Pancreas (tissue), 10 donors: Measurements from ENCODE around the gene C11orf97. TPM values are rescaled to one million over a fixed set of nuclear protein-coding genes. Genes with fewer than 3 reads are reported as not detected.

Experiments used
- ATAC-seq, 4 donors: fragments of 200-7000 bp; cut with Tn5 transposase; one replicate each; pipeline versions ENCODE4 v1.8.0 to v1.9.1; 2020; ENCODE audit warnings: mild to moderate bottlenecking in 4 of 4, moderate library complexity in 4 of 4
- DNase-seq, 6 donors: peaks; one replicate each; pipeline ENCODE4 v3.0.0-alpha.2; 2020
- FAIRE-seq: peaks from 2 replicates; lab custom pipeline; 2012; peaks lifted over from hg19 to GRCh38; lab: Jason Lieb, UNC
- H3K27ac ChIP-seq, 4 donors: fragments of 200-600 bp; sonication (generic); 1 replicate in 3 of 4; 2 replicates in 1 of 4; pipeline versions ENCODE4 v1.5.0 to v1.8.0; 2020
- H3K27me3 ChIP-seq, 4 donors: fragments of 200-600 bp; one replicate each; pipeline ENCODE4 v1.8.0; 2021
- H3K36me3 ChIP-seq, 3 donors: fragments of 200-600 bp; sonication (generic) in 1 of 3; one replicate each; pipeline versions ENCODE4 v1.5.0 to v1.8.0; 2020 to 2021
- H3K4me1 ChIP-seq, 3 donors: fragments of 200-600 bp; one replicate each; pipeline ENCODE4 v1.8.0; 2021
- H3K4me3 ChIP-seq, 4 donors: fragments of 200-600 bp; sonication (generic) in 2 of 4; one replicate each; pipeline versions ENCODE4 v1.5.0 to v1.8.0; 2020 to 2021
- H3K9me3 ChIP-seq, 4 donors: fragments of 200-600 bp; one replicate each; pipeline ENCODE4 v1.8.0; 2021
- CTCF ChIP-seq, 4 donors: fragments of 200-600 bp; sonication (generic) in 3 of 4; IDR thresholded peaks; one replicate each; pipeline versions ENCODE4 v1.5.0 to v1.8.0; 2021; ENCODE audit warnings: antibody characterized with exemption in 4 of 4
- whole genome bisulfite sequencing, 2 donors: extraction: QIAGEN DNeasy Blood & Tissue Kit; methylation state at CpG; one replicate each; pipeline ENCODE4 v1.1.7; 2013; 5-methylcytosine and 5-hydroxymethylcytosine counted together
- intact Hi-C, 3 donors: fragments of 100-400 bp; cut with DNase I; formaldehyde crosslinking; loops; one replicate each; pipeline versions ENCODE4 v1.11.1 to v1.14.2; 2022
- polyA plus RNA-seq, 2 donors: library from polyadenylated mRNA; stranded (reverse); fragments of 200-250 nt; gene quantifications; one replicate each; pipeline ENCODE4 v1.2.3, GENCODE V29; 2013
- total RNA-seq, 6 donors: library from RNA; stranded (reverse); fragmentation: NEBNext Ultra II Directional in 4 of 6; extraction: Animal tissue kit (Norgen Biotek cat#: 25700) in 4 of 6; gene quantifications; one replicate each; pipeline versions ENCODE4 v1.2.1 to v1.2.4, GENCODE V29; 2021 to 2023
- donor health status: healthy with polysubstance abuse.
- donor health status: DM: no; HTN: no; CAD: no; lungs with moderate emphysema.
- donor health status: DM: no; HTN: no; CAD: no.
- donor health status: control.
- donor health status: control.
- donor health status: Bipolar disorder and iron deficiency.
- donor health status: DM: yes; HTN: yes; CAD: no.
- donor health status: DM: no; HTN: no; CAD: no.
- donor health status: DM: no; HTN: no; CAD: no.
- donor health status: DM: yes; HTN: yes; CAD: no.

The C11orf97 gene
- total and polyA plus RNA-seq, 8 donors: not detected

GRCh38 chr11:94521684-94522083, 9.4 kb downstream of the C11orf97 start:
- Histone ChIP-seq H3K36me3 (no peaks in the 10 kb centered on the region), H3K4me1 (peaks cover 0 to 5% (median 3%) of the 10 kb centered on the region in 3 donors), H3K9me3 (no peaks in the 10 kb centered on the region), H3K27ac (no peak overlapping the region), H3K4me3 (no peak overlapping the region), H3K27me3 (no peaks in the 10 kb centered on the region)
- ATAC-seq (peak in 3 of 4 donors; percentile 59 to 67 (median 62)), DNase-seq (no peak), FAIRE-seq (no peak)
- WGBS, 2 donors: 40 to 42% methylated on average over 5 of the region's 5 CpGs
- intact Hi-C loops: loop anchor here in 1 of 3 donors (10.0 kb wide), 1 partner anchor 73 kb away; no protein-coding TSS in a partner anchor
- TF ChIP-seq CTCF (IDR thresholded peaks at IDR 0.05): peak in 1 of 4 donors; percentile 20

GRCh38 chr11:94524341-94524740, 12.1 kb downstream of the C11orf97 start:
- no peak for TF ChIP-seq CTCF (IDR thresholded peaks at IDR 0.05)
- FAIRE-seq: no peak
- no peak overlapping the region for H3K4me3 ChIP-seq
- no peaks in the 10 kb centered on the region for H3K9me3 ChIP-seq
- intact Hi-C loops: loop anchor here in 1 of 3 donors (10.0 kb wide), 1 partner anchor 70 kb away; no protein-coding TSS in a partner anchor
- peaks cover 0 to 5% (median 3%) of the 10 kb centered on the region in 3 donors for H3K4me1 ChIP-seq
- H3K27ac ChIP-seq: no peak overlapping the region
- no peak for ATAC-seq
- no peaks in the 10 kb centered on the region for H3K27me3 ChIP-seq
- no peaks in the 10 kb centered on the region for H3K36me3 ChIP-seq
- 66 to 68% methylated on average over 1 of the region's 1 CpG for WGBS, 2 donors
- DNase-seq: no peak

- Histone ChIP-seq H3K4me1 (peaks cover 0 to 5% (median 3%) of the 10 kb centered on the region in 3 donors), H3K36me3 (no peaks in the 10 kb centered on the region), H3K4me3 (no peak overlapping the region), H3K27ac (no peak overlapping the region), H3K9me3 (no peaks in the 10 kb centered on the region), H3K27me3 (no peaks in the 10 kb centered on the region)
- FAIRE-seq (no peak), ATAC-seq (peak in 2 of 4 donors; percentile 47 to 68), DNase-seq (peak; percentile 9 to 80 (median 56))
- no peak for TF ChIP-seq CTCF (IDR thresholded peaks at IDR 0.05)
- intact Hi-C loops: loop anchor here in 1 of 3 donors (10.0 kb wide), 1 partner anchor 69 kb away; no protein-coding TSS in a partner anchor
- 32 to 35% methylated on average over 5 of the region's 5 CpGs for WGBS, 2 donors
Measured at GRCh38 chr11:94525546-94526324, 13.5 kb downstream of the C11orf97 start.

- ATAC-seq (no peak), DNase-seq (no peak), FAIRE-seq (no peak)
- WGBS, 2 donors: 69 to 74% methylated on average over 4 of the region's 4 CpGs
- no peak for TF ChIP-seq CTCF (IDR thresholded peaks at IDR 0.05)
- H3K9me3 ChIP-seq: no peaks in the 10 kb centered on the region
- H3K4me3 ChIP-seq: no peak overlapping the region
- intact Hi-C loops: loop anchor here in 1 of 3 donors (10.0 kb wide), 1 partner anchor 68 kb away; no protein-coding TSS in a partner anchor
- H3K36me3 ChIP-seq: no peaks in the 10 kb centered on the region
- H3K27me3 ChIP-seq: no peaks in the 10 kb centered on the region
- no peak overlapping the region for H3K27ac ChIP-seq
- peaks cover 0 to 5% (median 3%) of the 10 kb centered on the region in 3 donors for H3K4me1 ChIP-seq
Measured at GRCh38 chr11:94526645-94527438, 14.6 kb downstream of the C11orf97 start.
